Measurements from ENCODE around the gene STPG4.

Gene STPG4

GRCh38 chr2:47072018-47072691, 83.0 kb downstream of the STPG4 start:
- DNase-seq (ENCODE audit: low read depth, low spot score): peak; percentile 88

GRCh38 chr2:47070920-47071824, 83.9 kb downstream of the STPG4 start:
- peak; percentile 92 for DNase-seq (ENCODE audit: low read depth, low spot score)

DNA sequence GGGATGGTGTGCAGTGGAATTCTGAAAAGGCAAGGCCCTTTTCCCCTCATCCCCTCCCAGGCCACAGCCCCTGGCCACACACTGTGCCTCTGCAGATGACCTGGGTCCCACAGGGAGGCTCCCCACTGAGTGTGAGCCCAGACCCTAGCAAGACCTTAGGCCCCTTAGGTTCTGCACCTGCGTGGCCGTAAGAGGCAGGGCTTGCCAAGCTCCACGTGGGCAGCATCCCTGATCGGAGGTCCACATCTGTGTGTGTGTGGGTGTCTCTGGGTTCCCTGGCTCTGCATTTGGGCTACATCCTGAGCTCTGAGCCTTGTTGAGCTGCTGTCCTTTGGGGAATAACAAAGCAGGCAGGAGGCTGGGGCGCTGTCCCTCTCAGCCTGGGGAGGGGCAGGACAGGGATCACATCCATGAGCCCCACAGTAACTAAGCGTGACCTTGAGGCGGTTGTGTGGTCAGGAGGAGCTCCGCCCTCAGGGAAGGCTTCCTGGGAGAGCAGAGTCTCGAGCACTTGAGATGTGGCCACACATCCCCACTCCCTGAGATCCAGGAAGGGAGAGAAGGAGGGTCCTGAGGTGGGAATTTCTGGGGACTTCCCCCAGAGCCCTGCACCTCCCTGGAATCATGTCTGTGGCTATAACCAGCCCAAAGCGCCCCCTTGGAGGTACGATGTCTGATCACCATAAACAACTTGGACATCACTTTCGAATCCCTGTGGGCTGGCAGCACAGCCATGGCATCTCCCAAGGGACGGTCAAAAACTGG, 84.8 kb downstream of the STPG4 start:
- DNase-seq (ENCODE audit: low read depth, low spot score): no peak

GRCh38 chr2:47069628-47070154, 85.4 kb downstream of the STPG4 start:
- peak; percentile 93 for DNase-seq (ENCODE audit: low read depth, low spot score)

DNA sequence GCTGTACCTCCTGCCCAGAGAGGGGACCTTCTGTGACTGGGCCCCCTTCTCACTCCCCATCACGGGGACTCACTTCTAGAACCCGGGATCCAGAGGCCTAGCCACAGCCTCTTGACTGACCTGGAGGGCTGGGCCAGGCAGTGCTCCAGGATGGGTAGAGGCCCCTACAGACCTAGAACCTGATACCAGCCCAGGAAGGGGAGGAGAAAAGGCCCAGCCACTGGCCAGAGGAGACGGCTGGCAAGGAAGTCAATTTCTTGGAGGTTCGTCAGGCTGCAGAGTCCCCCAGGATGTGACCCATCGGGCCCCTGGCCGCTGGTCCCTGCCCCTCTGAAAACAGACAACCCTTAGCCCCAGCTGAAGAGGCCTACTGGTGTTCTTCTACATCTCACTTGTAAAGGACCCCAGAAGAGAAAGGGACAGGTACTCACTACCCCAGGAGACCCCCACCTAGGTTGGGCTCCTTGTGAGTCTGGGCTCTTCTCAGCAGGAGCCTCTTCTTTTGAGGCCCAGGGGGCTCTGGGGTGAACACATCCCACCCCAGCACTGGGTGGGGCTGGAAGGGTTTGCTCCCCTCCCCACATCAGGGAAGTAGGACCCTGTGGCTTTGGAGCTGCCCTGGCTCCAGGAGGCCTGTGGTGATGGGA, 86.0 kb downstream of the STPG4 start:
- no peak for DNase-seq (ENCODE audit: low read depth, low spot score)

DNA sequence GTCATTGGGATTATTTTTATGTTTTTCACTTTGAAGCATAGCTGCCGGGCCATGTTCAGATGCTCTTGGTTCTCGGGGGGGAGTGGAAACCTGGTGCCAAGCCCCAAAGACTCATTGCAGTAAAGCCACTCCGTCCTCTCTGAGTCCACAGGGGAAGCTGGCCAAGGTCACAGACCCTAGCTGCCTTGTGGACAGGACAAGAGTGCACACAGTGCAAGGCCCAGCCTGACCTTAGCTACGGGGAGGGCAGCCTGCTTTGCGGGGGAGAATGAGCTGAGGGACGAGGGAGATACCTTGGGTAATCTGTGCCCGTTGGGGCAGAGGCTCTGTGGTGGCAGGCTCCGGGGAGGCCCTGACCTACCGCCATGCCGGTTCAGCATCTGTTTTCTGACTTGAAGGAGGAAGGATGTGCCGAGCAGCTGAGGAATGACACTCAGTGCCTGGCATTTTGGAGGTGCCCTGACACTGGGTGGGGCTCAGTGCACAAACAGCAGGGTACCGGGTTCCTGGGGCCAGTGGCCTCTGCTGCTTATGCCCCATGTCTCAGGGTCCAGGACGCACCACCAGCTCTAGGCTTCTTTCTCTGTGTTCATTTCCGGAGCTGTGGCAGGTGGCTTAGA, 87.2 kb downstream of the STPG4 start:
- DNase-seq (ENCODE audit: low read depth, low spot score): no peak

- peak; percentile 72 for DNase-seq (ENCODE audit: low read depth, low spot score)
Measured at GRCh38 chr2:47065771-47066380, 89.2 kb downstream of the STPG4 start.

DNA sequence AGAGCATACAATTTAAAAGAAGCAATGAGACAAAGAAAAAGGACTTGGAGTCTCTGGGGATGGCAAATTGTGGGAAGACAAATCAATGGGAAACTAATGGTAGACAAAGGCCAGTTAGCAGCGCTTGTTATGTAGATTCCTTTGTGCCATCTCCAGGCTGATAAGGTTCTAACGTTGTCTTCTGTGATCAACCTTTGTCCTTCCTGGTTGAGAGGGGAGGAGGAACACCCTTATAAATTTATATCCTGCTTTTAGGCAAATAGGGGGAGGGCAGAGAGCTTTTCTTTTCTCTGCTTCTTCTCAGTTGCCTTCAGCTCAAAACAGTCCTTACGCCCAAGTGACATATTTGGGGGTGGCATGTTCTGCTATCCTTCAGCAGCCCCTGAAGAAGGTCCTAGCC, 89.8 kb downstream of the STPG4 start:
- no peak for DNase-seq (ENCODE audit: low read depth, low spot score)

- DNase-seq (ENCODE audit: low read depth, low spot score): no peak
Measured at GRCh38 chr2:47064106-47064505, 91.0 kb downstream of the STPG4 start.

DNA sequence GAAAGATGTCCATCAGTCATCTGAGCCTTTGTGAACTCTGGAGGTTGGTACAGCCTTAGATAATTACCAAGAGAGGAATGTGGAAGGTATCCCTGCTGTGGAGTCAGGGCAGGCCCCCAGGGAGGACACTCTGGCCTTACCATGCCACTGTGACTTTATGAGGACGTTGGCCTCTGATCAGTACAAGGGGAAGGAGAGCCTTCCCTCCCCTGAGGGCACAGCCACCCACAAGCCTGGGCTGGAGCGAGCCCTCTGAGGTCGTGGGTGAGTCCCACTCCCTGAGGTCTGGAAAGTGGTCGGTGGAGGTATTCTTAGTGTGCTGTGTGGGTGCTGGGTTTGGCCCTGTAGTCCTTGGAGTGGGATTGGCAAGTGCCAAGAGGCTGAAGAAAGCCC, 91.6 kb downstream of the STPG4 start:
- no peak for DNase-seq (ENCODE audit: low read depth, low spot score)

DNA sequence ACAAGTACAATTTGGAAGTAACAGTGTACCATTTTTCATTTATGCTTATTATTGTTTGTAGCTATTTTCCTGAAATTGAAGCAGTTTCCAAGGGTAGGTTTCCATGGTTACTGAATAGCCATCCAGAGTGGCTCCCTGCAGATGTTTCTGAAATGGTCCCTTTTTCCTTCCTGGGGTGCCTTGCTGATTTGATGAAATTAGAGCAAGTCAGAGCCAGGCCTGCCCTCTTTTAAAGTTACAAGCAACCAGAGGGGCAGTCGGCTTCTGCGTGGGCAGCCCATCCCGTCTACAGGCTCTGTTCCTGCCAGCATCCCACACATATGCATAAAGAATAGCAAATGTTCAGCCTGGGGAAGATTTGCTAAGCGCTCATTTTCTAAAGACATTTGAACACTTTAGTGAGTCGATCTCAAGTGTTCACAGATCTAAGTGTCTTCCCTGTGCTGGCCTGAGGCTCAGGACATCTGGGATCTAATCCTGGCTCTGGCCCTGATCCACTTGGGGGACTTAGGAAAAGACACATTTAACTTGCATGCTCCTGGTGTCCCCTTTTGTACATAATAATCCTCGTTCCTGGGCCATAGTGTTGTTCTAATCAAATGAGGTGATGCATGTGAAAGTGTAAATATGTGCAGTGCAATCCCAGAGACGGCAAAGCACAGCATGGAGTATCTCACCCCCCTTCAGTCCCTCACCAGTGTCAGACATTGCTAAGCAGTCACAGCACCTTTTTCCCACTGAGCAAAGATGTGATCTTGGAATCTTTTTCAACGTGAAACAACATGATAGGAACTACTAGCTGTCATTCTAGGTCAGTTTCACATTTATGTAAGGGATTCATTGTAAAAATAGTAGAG, 92.2 kb downstream of the STPG4 start:
- DNase-seq (ENCODE audit: low read depth, low spot score): no peak

DNA sequence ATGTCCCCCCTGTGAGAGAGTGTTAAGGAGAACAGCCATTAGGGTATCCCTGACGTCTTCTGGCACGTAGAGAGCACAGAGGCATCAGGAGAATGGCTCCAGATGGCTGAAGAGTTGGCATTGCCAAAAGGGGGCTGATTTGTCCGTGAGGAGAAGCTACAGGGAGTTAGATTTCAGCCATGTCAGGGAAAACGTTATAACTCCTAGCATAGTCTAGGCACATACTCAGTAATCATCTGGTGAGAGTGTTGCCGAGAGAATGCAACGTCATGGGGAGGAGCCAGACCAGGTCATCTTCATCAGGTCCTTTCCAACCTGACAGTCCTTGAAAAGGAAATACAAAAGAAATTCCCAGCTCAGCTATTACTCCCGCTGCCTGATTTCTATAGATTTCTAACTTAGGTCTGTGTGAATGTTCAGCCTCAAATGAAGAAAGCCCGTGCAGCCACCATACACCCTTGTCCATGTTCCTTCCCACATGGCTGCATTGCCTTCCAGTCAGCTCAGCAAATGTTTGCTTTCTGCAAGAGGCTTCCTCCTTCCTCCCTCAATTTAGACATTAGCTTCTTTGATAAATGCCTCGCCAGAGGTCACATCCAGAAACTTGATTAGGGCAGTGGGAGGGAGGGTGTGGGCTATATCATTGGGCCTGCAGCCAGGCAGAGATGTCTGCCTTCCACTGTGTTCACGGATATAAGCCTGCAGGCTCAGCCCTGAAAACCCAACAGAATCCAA, 93.0 kb downstream of the STPG4 start:
- DNase-seq (ENCODE audit: low read depth, low spot score): no peak

- no peak for DNase-seq (ENCODE audit: low read depth, low spot score)
Measured at GRCh38 chr2:47060652-47061170, 94.4 kb downstream of the STPG4 start.

GRCh38 chr2:47058003-47058931, 96.8 kb downstream of the STPG4 start:
- DNase-seq (ENCODE audit: low read depth, low spot score): no peak

DNA sequence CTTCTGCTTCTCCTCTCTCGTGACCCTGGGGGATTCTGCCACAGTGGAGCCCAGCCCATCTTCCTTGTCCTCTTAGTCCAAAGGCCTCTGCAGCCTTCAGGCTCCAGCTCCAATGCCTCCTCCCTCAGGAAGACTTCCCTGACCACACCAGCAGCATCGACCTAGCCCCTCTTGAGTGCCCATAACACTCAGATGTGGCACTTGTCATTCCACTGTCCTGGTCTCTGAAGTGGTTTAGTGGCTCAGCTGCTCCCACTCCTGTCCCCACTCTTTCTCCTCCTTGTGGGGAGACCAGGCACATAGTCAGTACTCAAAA, 97.5 kb downstream of the STPG4 start:
- DNase-seq (ENCODE audit: low read depth, low spot score): no peak

DNA sequence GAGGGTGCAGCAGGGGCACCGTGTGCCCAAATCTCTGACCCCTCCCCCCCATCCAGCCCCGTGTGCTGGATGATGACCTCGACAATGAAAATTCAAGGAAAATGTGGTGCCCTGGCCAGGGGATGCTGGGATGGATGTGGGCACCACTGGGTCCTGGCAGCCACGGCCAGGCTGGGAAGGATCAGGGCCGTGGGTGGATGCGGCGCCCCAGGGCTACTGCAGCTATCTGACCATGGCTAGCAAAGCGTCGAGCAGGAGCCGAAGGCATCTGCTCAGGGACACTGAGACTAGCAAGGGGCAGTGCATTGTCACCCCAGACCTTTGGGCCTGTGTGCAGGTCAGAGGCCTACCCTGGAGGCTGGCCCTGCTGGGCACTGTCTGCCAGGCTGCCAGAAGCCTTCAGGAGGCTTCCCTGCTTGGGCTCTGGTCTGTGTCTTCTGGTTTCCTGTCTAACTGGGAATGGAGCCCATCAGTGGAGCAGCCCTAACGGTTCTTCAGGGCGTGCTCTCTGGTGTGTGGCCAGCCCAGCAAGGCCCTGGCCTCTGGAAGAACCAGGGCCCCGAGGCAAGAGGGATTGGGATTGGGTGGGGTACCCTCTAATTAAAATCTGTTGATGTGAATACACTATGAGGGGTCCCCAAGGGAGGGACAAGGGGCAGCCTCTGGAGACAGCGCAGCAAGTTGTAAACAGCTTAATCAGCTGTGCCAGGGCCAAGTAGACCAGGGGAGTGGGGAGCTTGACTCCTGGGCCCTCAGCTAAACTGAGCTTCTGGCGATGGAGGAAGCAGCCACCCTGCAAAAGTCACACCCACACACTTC, 98.0 kb downstream of the STPG4 start:
- DNase-seq (ENCODE audit: low read depth, low spot score): no peak

DNA sequence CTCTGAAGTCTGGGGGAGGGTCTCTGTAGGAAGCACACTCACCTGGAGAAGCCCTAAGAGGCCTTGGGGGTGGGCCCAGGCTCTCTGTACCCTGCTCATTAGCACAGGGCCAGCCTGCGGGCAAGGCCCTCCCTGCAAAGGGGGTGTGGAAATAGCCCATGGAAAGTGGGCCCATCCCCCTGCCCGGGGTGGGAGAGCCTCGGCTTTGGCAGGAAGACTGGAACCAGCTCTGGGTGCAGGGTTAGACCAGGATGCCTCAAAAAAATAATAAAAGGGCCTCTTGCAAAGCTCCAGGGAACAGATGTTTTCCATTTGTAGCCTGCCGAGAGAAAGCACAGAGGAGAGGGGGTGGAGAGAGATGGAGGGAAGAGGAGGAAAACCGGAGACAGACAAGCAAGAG, 98.7 kb downstream of the STPG4 start:
- no peak for DNase-seq (ENCODE audit: low read depth, low spot score)
